Measurements from ENCODE around the gene TNNT1.

TNNT1 gene

GRCh38 chr19:55141696-55142095 is 7.3 kb downstream of the TNNT1 start:
- H3K4me2 ChIP-seq (ENCODE audit: low read depth, low read length) = peak overlapping the region; percentile 32; the same call in 1 of the 2 replicates
- no peak overlapping the region for H3K9ac ChIP-seq (ENCODE audit: low read length)
- H3K4me1 ChIP-seq (ENCODE audit: low read length) = 0 out of 2 replicates have a peak, but pooled peaks cover 2% of the 10 kb centered on the region
- H3K79me2 ChIP-seq (ENCODE audit: low read length) = no peaks in the 10 kb centered on the region
- H3K27me3 ChIP-seq (replicated peaks; ENCODE audit: insufficient read depth, low read length) = peaks cover 89% of the 10 kb centered on the region
- no peaks in the 10 kb centered on the region for H4K20me1 ChIP-seq (ENCODE audit: insufficient read depth, low read length)
- H3K9me3 ChIP-seq (replicated peaks; ENCODE audit: insufficient read depth, low read length) = no peaks in the 10 kb centered on the region
- no peak for DNase-seq
- no peaks in the 10 kb centered on the region for H3K9me2 ChIP-seq (replicated peaks; ENCODE audit: insufficient read depth, low read length)
- H3K27ac ChIP-seq (ENCODE audit: low read length) = no peak overlapping the region
- no peaks in the 10 kb centered on the region for H3K36me3 ChIP-seq (replicated peaks; ENCODE audit: insufficient read depth, low read length)
- TF ChIP-seq CTCF (IDR thresholded peaks at IDR 0.05; ENCODE audit: low read length) (no peak), EZH2phosphoT487 (IDR thresholded peaks at IDR 0.05; ENCODE audit: low read length) (no peak), EZH2 (optimal IDR thresholded peaks at IDR 0.05; ENCODE audit: low read depth, low read length) (no peak)
- H3F3A ChIP-seq (ENCODE audit: insufficient read depth, low read length) = no peaks in the 10 kb centered on the region
- H2AFZ ChIP-seq (ENCODE audit: low read length) = 0 out of 2 replicates have a peak overlapping the region, but pooled peaks have one; percentile 31
- H3K4me3 ChIP-seq (ENCODE audit: low read length) = no peak overlapping the region

GRCh38 chr19:55137915-55138314 is 11.1 kb downstream of the TNNT1 start:
- Histone ChIP-seq H3K4me2 (ENCODE audit: low read depth, low read length) (no peak overlapping the region), H3K27ac (ENCODE audit: low read length) (no peak overlapping the region), H3K9me3 (replicated peaks; ENCODE audit: insufficient read depth, low read length) (no peaks in the 10 kb centered on the region), H3K4me3 (ENCODE audit: low read length) (no peak overlapping the region), H3K4me1 (ENCODE audit: low read length) (0 out of 2 replicates have a peak, but pooled peaks cover 5% of the 10 kb centered on the region), H3K36me3 (replicated peaks; ENCODE audit: insufficient read depth, low read length) (no peaks in the 10 kb centered on the region), H3K9me2 (replicated peaks; ENCODE audit: insufficient read depth, low read length) (no peaks in the 10 kb centered on the region), H3K27me3 (replicated peaks; ENCODE audit: insufficient read depth, low read length) (peaks cover 92% of the 10 kb centered on the region), H2AFZ (ENCODE audit: low read length) (no peak overlapping the region), H3K79me2 (ENCODE audit: low read length) (no peaks in the 10 kb centered on the region), H3K9ac (ENCODE audit: low read length) (no peak overlapping the region), H4K20me1 (ENCODE audit: insufficient read depth, low read length) (no peaks in the 10 kb centered on the region), H3F3A (ENCODE audit: insufficient read depth, low read length) (no peaks in the 10 kb centered on the region)
- no peak for DNase-seq
- TF ChIP-seq EZH2 (optimal IDR thresholded peaks at IDR 0.05; ENCODE audit: low read depth, low read length) (no peak), EZH2phosphoT487 (IDR thresholded peaks at IDR 0.05; ENCODE audit: low read length) (no peak), CTCF (IDR thresholded peaks at IDR 0.05; ENCODE audit: low read length) (no peak)

GRCh38 chr19:55136399-55137102 is 12.5 kb downstream of the TNNT1 start:
- Histone ChIP-seq H3K4me3 (ENCODE audit: low read length) (no peak overlapping the region), H3K4me1 (ENCODE audit: low read length) (0 out of 2 replicates have a peak, but pooled peaks cover 3% of the 10 kb centered on the region), H3K27me3 (replicated peaks; ENCODE audit: insufficient read depth, low read length) (peaks cover 90% of the 10 kb centered on the region), H3K9ac (ENCODE audit: low read length) (no peak overlapping the region), H3K9me2 (replicated peaks; ENCODE audit: insufficient read depth, low read length) (no peaks in the 10 kb centered on the region), H3K27ac (ENCODE audit: low read length) (no peak overlapping the region), H3K79me2 (ENCODE audit: low read length) (no peaks in the 10 kb centered on the region), H3K9me3 (replicated peaks; ENCODE audit: insufficient read depth, low read length) (no peaks in the 10 kb centered on the region), H3K36me3 (replicated peaks; ENCODE audit: insufficient read depth, low read length) (no peaks in the 10 kb centered on the region), H2AFZ (ENCODE audit: low read length) (no peak overlapping the region), H3K4me2 (ENCODE audit: low read depth, low read length) (no peak overlapping the region), H3F3A (ENCODE audit: insufficient read depth, low read length) (peaks cover 5% of the 10 kb centered on the region; the same call in 1 of the 2 replicates), H4K20me1 (ENCODE audit: insufficient read depth, low read length) (no peaks in the 10 kb centered on the region)
- no peak for DNase-seq
- no peak for TF ChIP-seq EZH2phosphoT487 (IDR thresholded peaks at IDR 0.05; ENCODE audit: low read length)
- no peak for TF ChIP-seq EZH2 (optimal IDR thresholded peaks at IDR 0.05; ENCODE audit: low read depth, low read length)
- TF ChIP-seq CTCF (IDR thresholded peaks at IDR 0.05; ENCODE audit: low read length) = no peak
